H9 (cell line): ENCODE measurements around the gene ARHGAP25. TPM values are rescaled to one million over a fixed set of nuclear protein-coding genes. Genes with fewer than 3 reads are reported as not detected.

Experiments used
- DNase-seq: peaks from one replicate; pipeline ENCODE4 v3.0.0-alpha.2; 2017
- H2AFZ ChIP-seq: one replicate; pipeline ENCODE4 v1.6.1; 2013; ENCODE audit warnings: mild to moderate bottlenecking, low read length, control low read depth, moderate library complexity
- H2AK5ac ChIP-seq: 2 replicates; pipeline ENCODE4 v1.6.1; 2013; ENCODE audit warnings: low read length, control low read depth, mixed read lengths; ENCODE audit not compliant: insufficient read length
- H2BK120ac ChIP-seq: one replicate; pipeline ENCODE4 v1.6.1; 2013; ENCODE audit warnings: low read depth, mild to moderate bottlenecking, low read length, control low read depth, inconsistent platforms; ENCODE audit not compliant: poor library complexity, severe bottlenecking
- H2BK12ac ChIP-seq: 2 replicates; pipeline ENCODE4 v1.6.1; 2013; ENCODE audit warnings: low read length, control low read depth, mixed read lengths, low read depth; ENCODE audit not compliant: insufficient read length
- H2BK15ac ChIP-seq: 2 replicates; pipeline ENCODE4 v1.6.1; 2013; ENCODE audit warnings: low read depth, low read length, control low read depth
- H2BK20ac ChIP-seq: one replicate; pipeline ENCODE4 v1.6.1; 2013; ENCODE audit warnings: low read depth, mild to moderate bottlenecking, low read length, control low read depth, inconsistent platforms; ENCODE audit not compliant: poor library complexity, severe bottlenecking
- H2BK5ac ChIP-seq: 2 replicates; pipeline ENCODE4 v1.6.1; 2013; ENCODE audit warnings: low read length, control low read depth, mixed read lengths; ENCODE audit not compliant: insufficient read length
- H3K14ac ChIP-seq: 2 replicates; pipeline ENCODE4 v1.6.1; 2013; ENCODE audit warnings: low read length, control low read depth; ENCODE audit not compliant: insufficient read depth
- H3K18ac ChIP-seq: 2 replicates; pipeline ENCODE4 v1.6.1; 2013; ENCODE audit warnings: low read depth, mild to moderate bottlenecking, mixed read lengths, low read length, control low read depth; ENCODE audit not compliant: insufficient read length
- H3K23ac ChIP-seq: 2 replicates; pipeline ENCODE4 v1.6.1; 2013; ENCODE audit warnings: low read length, control low read depth, mixed read lengths, low read depth; ENCODE audit not compliant: insufficient read length
- H3K23me2 ChIP-seq: 2 replicates; pipeline ENCODE4 v1.6.1; 2013; ENCODE audit warnings: low read depth, mild to moderate bottlenecking, mixed read lengths, low read length, control low read depth; ENCODE audit not compliant: insufficient read length, poor library complexity, severe bottlenecking
- H3K27ac ChIP-seq: 2 replicates; pipeline ENCODE4 v1.5.1; 2013; ENCODE audit warnings: low read length, control low read depth, mixed read lengths, low read depth; ENCODE audit not compliant: insufficient read length
- H3K27me3 ChIP-seq: 2 replicates; pipeline ENCODE4 v1.6.1; 2013; ENCODE audit warnings: low read length, control low read depth, inconsistent platforms; ENCODE audit not compliant: insufficient read depth
- H3K4ac ChIP-seq: 2 replicates; pipeline ENCODE4 v1.6.1; 2013; ENCODE audit warnings: low read depth, mild to moderate bottlenecking, control low read depth, inconsistent platforms, low read length, moderate library complexity
- H3K4me1 ChIP-seq: 2 replicates; pipeline ENCODE4 v1.6.1; 2013; ENCODE audit warnings: low read length, control low read depth, inconsistent platforms; ENCODE audit not compliant: insufficient read depth
- H3K4me2 ChIP-seq: 2 replicates; pipeline ENCODE4 v1.6.1; 2013; ENCODE audit warnings: low read length, control low read depth, mixed read lengths; ENCODE audit not compliant: insufficient read length, insufficient read depth
- H3K56ac ChIP-seq: 2 replicates; pipeline ENCODE4 v1.6.1; 2013; ENCODE audit warnings: low read depth, mild to moderate bottlenecking, mixed read lengths, low read length, control low read depth; ENCODE audit not compliant: insufficient read length
- H3K79me1 ChIP-seq: 2 replicates; pipeline ENCODE4 v1.6.1; 2013; ENCODE audit warnings: low read depth, mild to moderate bottlenecking, moderate library complexity, low read length, control low read depth, inconsistent platforms; ENCODE audit not compliant: insufficient read depth, poor library complexity, severe bottlenecking
- H3K79me2 ChIP-seq: 2 replicates; pipeline ENCODE4 v1.6.1; 2013; ENCODE audit warnings: low read length, control low read depth, inconsistent platforms; ENCODE audit not compliant: insufficient read depth
- H3K9ac ChIP-seq: 2 replicates; pipeline ENCODE4 v1.6.1; 2013; ENCODE audit warnings: low read length, control low read depth, mixed read lengths; ENCODE audit not compliant: insufficient read length; ENCODE audit errors: extremely low read depth
- H3K9me3 ChIP-seq: one replicate; pipeline ENCODE4 v1.6.1; 2013; ENCODE audit warnings: low read depth, low read length, inconsistent platforms; ENCODE audit not compliant: control insufficient read depth
- H3T11ph ChIP-seq: one replicate; pipeline ENCODE4 v1.6.1; 2013; ENCODE audit warnings: mild to moderate bottlenecking, low read length, control low read depth, inconsistent platforms
- H4K20me1 ChIP-seq: one replicate; pipeline ENCODE4 v1.6.1; 2013; ENCODE audit not compliant: control insufficient read depth, insufficient read length, insufficient read depth
- H4K5ac ChIP-seq: 2 replicates; pipeline ENCODE4 v1.6.1; 2013; ENCODE audit warnings: low read depth, mild to moderate bottlenecking, mixed read lengths, low read length, control low read depth; ENCODE audit not compliant: insufficient read length
- H4K8ac ChIP-seq: replicated peaks from 2 replicates; pipeline ENCODE4 v1.6.1; 2013; ENCODE audit warnings: low read length, control low read depth, mixed read lengths, low read depth; ENCODE audit not compliant: insufficient read length
- H4K91ac ChIP-seq: 2 replicates; pipeline ENCODE4 v1.6.1; 2013; ENCODE audit warnings: low read depth, mild to moderate bottlenecking, moderate library complexity, mixed read lengths, low read length, control low read depth; ENCODE audit not compliant: insufficient read length
- H3K27ac Mint-ChIP-seq, 3 experiments: 2 replicates in 2 of 3; 3 replicates in 1 of 3; pipeline ENCODE4 v1.8.0; 2020 to 2021; ENCODE audit warnings: mixed read lengths in 3 of 3, mild to moderate bottlenecking in 1 of 3, moderate library complexity in 1 of 3
- H3K27me3 Mint-ChIP-seq: 2 replicates; pipeline ENCODE4 v1.8.0; 2021; ENCODE audit warnings: low read depth, mild to moderate bottlenecking, moderate library complexity, mixed read lengths
- H3K36me3 Mint-ChIP-seq, 3 experiments: 2 replicates in 2 of 3; 3 replicates in 1 of 3; pipeline ENCODE4 v1.8.0; 2020 to 2021; ENCODE audit warnings: low read depth in 3 of 3, mixed read lengths in 3 of 3; ENCODE audit not compliant: insufficient read depth in 1 of 3
- H3K4me1 Mint-ChIP-seq, 2 experiments: 2 replicates each; pipeline ENCODE4 v1.8.0; 2020; ENCODE audit warnings: mixed read lengths in 2 of 2
- H3K4me3 Mint-ChIP-seq, 2 experiments: 2 replicates in 1 of 2; 3 replicates in 1 of 2; pipeline ENCODE4 v1.8.0; 2020 to 2021; ENCODE audit warnings: mild to moderate bottlenecking in 2 of 2, mixed read lengths in 2 of 2, moderate library complexity in 1 of 2
- H3K9me3 Mint-ChIP-seq, 2 experiments: 2 replicates in 1 of 2; 3 replicates in 1 of 2; pipeline ENCODE4 v1.8.0; 2020; ENCODE audit warnings: mild to moderate bottlenecking in 2 of 2, mixed read lengths in 2 of 2, moderate library complexity in 1 of 2
- CTCF ChIP-seq: fragments of 200-600 bp; sonication (generic); conservative IDR thresholded peaks from 3 replicates; pipeline ENCODE4 v1.8.0; 2021; ENCODE audit warnings: antibody characterized with exemption, mild to moderate bottlenecking
- WGBS: extraction: QIAGEN DNeasy Blood & Tissue Kit; methylation state at CpG from one replicate; pipeline ENCODE4 v1.1.7; 2013; ENCODE audit warnings: missing lambda C conversion rate, low lambda C conversion rate, mixed read lengths; ENCODE audit not compliant: insufficient read length; ENCODE audit errors: extremely low coverage; 5-methylcytosine and 5-hydroxymethylcytosine counted together
- total RNA-seq: library from RNA; stranded (reverse); gene quantifications from 2 replicates; pipeline ENCODE4 v1.2.1, GENCODE V29; 2021

ARHGAP25 gene
- total RNA-seq, 1 experiment from 2014 or later: 1.3 TPM

GRCh38 chr2:68750592-68751396 is 16.2 kb downstream of the ARHGAP25 start:
- H2BK5ac ChIP-seq: no peak overlapping the region
- Mint-ChIP-seq H3K27ac (no peak overlapping the region), H3K4me3 (no peak overlapping the region; a peak in 1 of 5 replicates), H3K27me3 (no peaks in the 10 kb centered on the region), H3K4me1 (peaks cover 0 to 2% of the 10 kb centered on the region in 2 experiments; a peak in 1 of 4 replicates), H3K36me3 (0 out of 7 replicates have a peak, but pooled peaks cover 0 to 2% (median 0%) of the 10 kb centered on the region in 3 experiments), H3K9me3 (no peaks in the 10 kb centered on the region)
- no peaks in the 10 kb centered on the region for H3K9me3 ChIP-seq
- no peak overlapping the region for H3K27ac ChIP-seq
- no peak overlapping the region for H2BK12ac ChIP-seq
- H4K5ac ChIP-seq: no peak overlapping the region
- no peaks in the 10 kb centered on the region for H3K79me2 ChIP-seq
- DNase-seq: peak; percentile 14
- no peak overlapping the region for H3K56ac ChIP-seq
- H4K91ac ChIP-seq: no peak overlapping the region
- H3T11ph ChIP-seq: no peak overlapping the region
- H2BK15ac ChIP-seq: no peak overlapping the region
- no peak overlapping the region for H3K9ac ChIP-seq
- no peak for TF ChIP-seq CTCF
- no peaks in the 10 kb centered on the region for H3K27me3 ChIP-seq
- H2AK5ac ChIP-seq: no peak overlapping the region
- H3K14ac ChIP-seq: no peak overlapping the region
- H4K8ac ChIP-seq: no peak overlapping the region
- H3K79me1 ChIP-seq: no peaks in the 10 kb centered on the region
- no peak overlapping the region for H3K4ac ChIP-seq
- no peaks in the 10 kb centered on the region for H3K23me2 ChIP-seq
- WGBS: no CpG with 5 or more reads among the region's 12 CpGs
- H3K4me2 ChIP-seq: no peak overlapping the region
- no peaks in the 10 kb centered on the region for H4K20me1 ChIP-seq
- H2AFZ ChIP-seq: no peak overlapping the region
- H2BK120ac ChIP-seq: no peak overlapping the region
- no peaks in the 10 kb centered on the region for H3K4me1 ChIP-seq
- no peak overlapping the region for H3K18ac ChIP-seq
- no peak overlapping the region for H3K23ac ChIP-seq
- no peak overlapping the region for H2BK20ac ChIP-seq
